SKM-1 treated with dmso at 0.1 percent for 144 hours (cell line): ENCODE results near the gene SLC38A3.
A peak's percentile ranks its signal among the peaks of the same experiment; 100 is the strongest.
"Not testable (repeated sequence)": the region's sequence is repeated elsewhere in the genome, so short reads cannot be mapped to it uniquely, and the experiment has no call there.

Source experiments
- DNase-seq: peaks from one replicate; lab custom pipeline; 2025; ENCODE audit not compliant: unreplicated experiment; lab: John Stamatoyannopoulos, UW

Gene SLC38A3

GRCh38 chr3:50229490-50229889 is 24.4 kb downstream of the SLC38A3 start:
- no peak for DNase-seq

- peak; percentile 30 for DNase-seq
Measured at GRCh38 chr3:50230104-50230793, 25.2 kb downstream of the SLC38A3 start.

- no peak for DNase-seq
Measured at GRCh38 chr3:50230794-50231125, 25.7 kb downstream of the SLC38A3 start.

GRCh38 chr3:50231581-50231980 is 26.5 kb downstream of the SLC38A3 start:
- no peak for DNase-seq

GRCh38 chr3:50232303-50232702 is 27.2 kb downstream of the SLC38A3 start:
- DNase-seq = no peak

- no peak for DNase-seq
Measured at GRCh38 chr3:50233176-50233575, 28.1 kb downstream of the SLC38A3 start.

- peak; percentile 99 for DNase-seq
Measured at GRCh38 chr3:50235716-50236483, 30.8 kb downstream of the SLC38A3 start, which contains the start of gene GNAI2. Gene GNAI2 (plus strand): TSS chr3:50236204. CDS start chr3:50236336, 132 bp downstream.

GRCh38 chr3:50236484-50237132 is 31.5 kb downstream of the SLC38A3 start:
- DNase-seq = no peak

GRCh38 chr3:50237133-50237651 is 32.1 kb downstream of the SLC38A3 start:
- DNase-seq = no peak

GRCh38 chr3:50237754-50238548 is 32.9 kb downstream of the SLC38A3 start:
- DNase-seq = peak; percentile 79

- DNase-seq = no peak
Measured at GRCh38 chr3:50238549-50239026, 33.5 kb downstream of the SLC38A3 start.

- DNase-seq = no peak
Measured at GRCh38 chr3:50239649-50240048, 34.6 kb downstream of the SLC38A3 start.

GRCh38 chr3:50241163-50241562 is 36.1 kb downstream of the SLC38A3 start:
- no peak for DNase-seq

- DNase-seq = no peak
Measured at GRCh38 chr3:50241713-50242380, 36.8 kb downstream of the SLC38A3 start.

- DNase-seq = no peak
Measured at GRCh38 chr3:50242381-50242770, 37.3 kb downstream of the SLC38A3 start.

- DNase-seq = peak; percentile 96
Measured at GRCh38 chr3:50242851-50243542, 37.9 kb downstream of the SLC38A3 start.

GRCh38 chr3:50243543-50243895 is 38.4 kb downstream of the SLC38A3 start:
- DNase-seq = no peak

- not testable (repeated sequence) for DNase-seq
Measured at GRCh38 chr3:50244813-50245212, 39.7 kb downstream of the SLC38A3 start.

- no peak for DNase-seq
Measured at GRCh38 chr3:50245251-50245745, 40.2 kb downstream of the SLC38A3 start.
